OCI-LY3 (cell line): ENCODE measurements around the gene SPACA4.
A peak's percentile ranks its signal among the peaks of the same experiment; 100 is the strongest.

Experiments used
- H2AFZ ChIP-seq: fragments of 200-600, 300-600 bp; shearing (Covaris generic); 2 replicates; pipeline ENCODE4 v1.6.0; 2014; ENCODE audit warnings: antibody characterized with exemption, low read depth, low read length
- H3K27ac ChIP-seq: fragments of 200-600, 300-600 bp; sonication (generic); 2 replicates; pipeline ENCODE4 v1.5.1; 2014; ENCODE audit warnings: mild to moderate bottlenecking, low read length, moderate library complexity, mixed read lengths
- H3K27me3 ChIP-seq: fragments of 200-600, 300-600 bp; sonication (generic); 2 replicates; pipeline ENCODE4 v1.6.1; 2014; ENCODE audit warnings: low read depth, low read length, mixed read lengths
- H3K36me3 ChIP-seq: fragments of 200-600, 300-600 bp; sonication (generic); replicated peaks from 2 replicates; pipeline ENCODE3; 2014; ENCODE audit warnings: low read depth, low read length, mixed read lengths
- H3K4me1 ChIP-seq: fragments of 300-600, 200-600 bp; sonication (generic); 2 replicates; pipeline ENCODE4 v1.6.1; 2014; ENCODE audit warnings: low read length, mixed read lengths
- H3K4me2 ChIP-seq: fragments of 200-600, 300-600 bp; sonication (generic); 2 replicates; pipeline ENCODE4 v1.6.1; 2014; ENCODE audit warnings: low read length, mixed read lengths
- H3K4me3 ChIP-seq: fragments of 300-600, 200-600 bp; sonication (generic); 2 replicates; pipeline ENCODE4 v1.5.1; 2014; ENCODE audit warnings: antibody characterized with exemption, mild to moderate bottlenecking, low read length, moderate library complexity
- H3K79me2 ChIP-seq: fragments of 300-600, 200-600 bp; shearing (Covaris generic); 2 replicates; pipeline ENCODE4 v1.6.1; 2014; ENCODE audit warnings: mild to moderate bottlenecking, low read length, mixed read lengths
- H3K9ac ChIP-seq: fragments of 300-600, 200-600 bp; shearing (Covaris generic); 2 replicates; pipeline ENCODE4 v1.6.0; 2014; ENCODE audit warnings: mild to moderate bottlenecking, low read length, moderate library complexity
- H3K9me3 ChIP-seq: fragments of 200-600, 300-600 bp; shearing (Covaris generic); 2 replicates; pipeline ENCODE4 v1.6.1; 2014; ENCODE audit warnings: low read length, mixed read lengths; ENCODE audit not compliant: insufficient read depth
- H4K20me1 ChIP-seq: fragments of 200-600, 300-600 bp; sonication (generic); 2 replicates; pipeline ENCODE4 v1.6.1; 2016; ENCODE audit warnings: low read length, mixed read lengths; ENCODE audit not compliant: insufficient read depth
- EZH2phosphoT487 ChIP-seq: fragments of 200-600 bp; shearing (Covaris generic); IDR thresholded peaks from 2 replicates; pipeline ENCODE4 v1.6.1; 2018; ENCODE audit warnings: antibody characterized with exemption, mixed run types, low read depth
- TF ChIP-seq, protein P1 (sequence below): fragments of 200-600, 300-600 bp; sonication (generic); IDR thresholded peaks from 2 replicates; pipeline ENCODE4 v1.5.1; 2014; ENCODE audit warnings: antibody characterized with exemption, low read length, low read depth

Gene SPACA4

DNA sequence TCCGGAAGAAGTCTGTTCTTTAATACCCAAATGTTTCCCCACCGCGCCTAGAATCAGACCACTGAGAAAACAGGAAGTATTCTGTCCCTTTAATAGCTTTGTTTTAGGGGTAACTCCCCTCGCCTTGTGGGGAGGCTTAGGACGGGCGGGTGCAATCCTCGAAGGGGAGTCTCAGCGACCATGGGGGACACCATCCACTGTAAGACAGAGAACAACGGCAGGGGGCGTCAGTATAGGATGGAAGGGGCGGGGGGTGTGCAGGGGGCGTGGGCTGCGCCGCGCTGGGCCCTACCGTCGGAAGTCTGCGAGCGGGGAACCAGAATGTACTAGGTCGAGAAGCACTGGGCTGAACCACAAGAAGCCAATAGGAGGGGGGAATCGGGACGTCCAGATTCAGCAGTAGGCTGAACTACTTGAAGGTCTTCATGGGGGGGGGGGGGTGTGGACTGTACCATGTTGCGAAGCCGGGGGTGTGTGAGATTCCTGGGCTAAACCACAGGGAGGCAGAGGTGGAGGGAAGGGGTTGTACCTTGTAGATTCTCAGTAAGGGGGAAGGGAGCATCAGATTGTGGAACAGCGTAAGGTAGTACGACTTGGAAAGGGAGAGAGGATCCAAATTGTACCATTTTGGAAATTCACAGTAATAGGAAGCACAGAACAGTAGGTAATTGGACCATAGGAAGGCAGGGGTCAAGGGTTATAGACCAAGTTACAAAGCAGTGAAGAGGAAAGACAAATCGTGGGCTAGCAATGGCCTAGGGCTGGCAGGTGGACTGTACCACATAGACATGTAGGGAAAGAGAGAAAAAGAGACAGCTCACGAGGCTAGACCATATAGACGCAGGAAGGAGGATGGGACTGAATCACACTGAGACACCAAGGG, 31.6 kb downstream of the SPACA4 start:
- TF ChIP-seq EZH2phosphoT487 = no peak
- TF ChIP-seq, protein P1, sequence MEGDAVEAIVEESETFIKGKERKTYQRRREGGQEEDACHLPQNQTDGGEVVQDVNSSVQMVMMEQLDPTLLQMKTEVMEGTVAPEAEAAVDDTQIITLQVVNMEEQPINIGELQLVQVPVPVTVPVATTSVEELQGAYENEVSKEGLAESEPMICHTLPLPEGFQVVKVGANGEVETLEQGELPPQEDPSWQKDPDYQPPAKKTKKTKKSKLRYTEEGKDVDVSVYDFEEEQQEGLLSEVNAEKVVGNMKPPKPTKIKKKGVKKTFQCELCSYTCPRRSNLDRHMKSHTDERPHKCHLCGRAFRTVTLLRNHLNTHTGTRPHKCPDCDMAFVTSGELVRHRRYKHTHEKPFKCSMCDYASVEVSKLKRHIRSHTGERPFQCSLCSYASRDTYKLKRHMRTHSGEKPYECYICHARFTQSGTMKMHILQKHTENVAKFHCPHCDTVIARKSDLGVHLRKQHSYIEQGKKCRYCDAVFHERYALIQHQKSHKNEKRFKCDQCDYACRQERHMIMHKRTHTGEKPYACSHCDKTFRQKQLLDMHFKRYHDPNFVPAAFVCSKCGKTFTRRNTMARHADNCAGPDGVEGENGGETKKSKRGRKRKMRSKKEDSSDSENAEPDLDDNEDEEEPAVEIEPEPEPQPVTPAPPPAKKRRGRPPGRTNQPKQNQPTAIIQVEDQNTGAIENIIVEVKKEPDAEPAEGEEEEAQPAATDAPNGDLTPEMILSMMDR = peak; percentile 34
- H3K9me3 ChIP-seq = no peaks in the 10 kb centered on the region

DNA sequence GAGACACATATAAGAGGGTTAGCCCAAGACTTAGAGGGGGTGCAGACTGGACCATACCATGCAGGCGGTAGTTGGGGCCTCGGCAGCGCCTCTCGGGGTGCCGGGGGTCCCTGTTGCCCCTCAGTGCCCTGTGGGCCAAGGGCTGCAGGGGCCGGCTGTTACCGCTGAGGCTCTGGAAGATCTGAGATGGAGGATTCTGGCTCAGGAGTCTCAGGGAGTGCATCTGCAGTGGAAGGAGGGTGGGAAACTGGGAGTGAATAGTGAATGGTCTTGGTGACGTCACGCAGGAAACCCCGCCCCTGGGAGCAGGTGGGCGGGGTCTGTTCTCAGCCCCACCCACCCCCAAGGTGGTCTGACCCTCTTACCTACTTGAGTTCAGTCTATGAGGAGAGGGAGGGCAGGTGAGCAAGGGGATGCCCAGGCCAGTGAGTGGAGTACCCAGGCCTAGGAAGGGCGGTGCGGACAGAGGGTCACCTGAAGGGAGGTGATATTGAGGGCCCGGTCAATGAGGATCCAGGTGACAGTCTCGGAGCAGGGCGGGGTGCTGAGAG, 32.4 kb downstream of the SPACA4 start:
- H3K79me2 ChIP-seq = peaks cover 11% of the 10 kb centered on the region
- peak overlapping the region; percentile 92; the same call in 1 of the 2 replicates for H3K9ac ChIP-seq
- no peaks in the 10 kb centered on the region for H4K20me1 ChIP-seq
- H3K27ac ChIP-seq = peak overlapping the region; percentile 94
- TF ChIP-seq EZH2phosphoT487 = no peak
- TF ChIP-seq, protein P1 = no peak
- H3K27me3 ChIP-seq = no peaks in the 10 kb centered on the region
- peak overlapping the region; percentile 85 for H3K4me2 ChIP-seq
- no peaks in the 10 kb centered on the region for H3K9me3 ChIP-seq
- H2AFZ ChIP-seq = peak overlapping the region; percentile 53; the same call in 1 of the 2 replicates
- peaks cover 31% of the 10 kb centered on the region for H3K4me1 ChIP-seq
- H3K36me3 ChIP-seq = no peaks in the 10 kb centered on the region
- peak overlapping the region; percentile 77 for H3K4me3 ChIP-seq

More for the DNA sequence above, 31.6 kb downstream of the SPACA4 start:
- Histone ChIP-seq H3K4me1 (peaks cover 38% of the 10 kb centered on the region), H4K20me1 (no peaks in the 10 kb centered on the region), H3K9ac (peak overlapping the region; percentile 92), H3K4me2 (peak overlapping the region; percentile 85), H3K27ac (peak overlapping the region; percentile 94), H3K36me3 (no peaks in the 10 kb centered on the region), H3K27me3 (no peaks in the 10 kb centered on the region), H3K79me2 (peaks cover 16% of the 10 kb centered on the region), H3K4me3 (peak overlapping the region; percentile 77), H2AFZ (peak overlapping the region; percentile 53; the same call in 1 of the 2 replicates)

DNA sequence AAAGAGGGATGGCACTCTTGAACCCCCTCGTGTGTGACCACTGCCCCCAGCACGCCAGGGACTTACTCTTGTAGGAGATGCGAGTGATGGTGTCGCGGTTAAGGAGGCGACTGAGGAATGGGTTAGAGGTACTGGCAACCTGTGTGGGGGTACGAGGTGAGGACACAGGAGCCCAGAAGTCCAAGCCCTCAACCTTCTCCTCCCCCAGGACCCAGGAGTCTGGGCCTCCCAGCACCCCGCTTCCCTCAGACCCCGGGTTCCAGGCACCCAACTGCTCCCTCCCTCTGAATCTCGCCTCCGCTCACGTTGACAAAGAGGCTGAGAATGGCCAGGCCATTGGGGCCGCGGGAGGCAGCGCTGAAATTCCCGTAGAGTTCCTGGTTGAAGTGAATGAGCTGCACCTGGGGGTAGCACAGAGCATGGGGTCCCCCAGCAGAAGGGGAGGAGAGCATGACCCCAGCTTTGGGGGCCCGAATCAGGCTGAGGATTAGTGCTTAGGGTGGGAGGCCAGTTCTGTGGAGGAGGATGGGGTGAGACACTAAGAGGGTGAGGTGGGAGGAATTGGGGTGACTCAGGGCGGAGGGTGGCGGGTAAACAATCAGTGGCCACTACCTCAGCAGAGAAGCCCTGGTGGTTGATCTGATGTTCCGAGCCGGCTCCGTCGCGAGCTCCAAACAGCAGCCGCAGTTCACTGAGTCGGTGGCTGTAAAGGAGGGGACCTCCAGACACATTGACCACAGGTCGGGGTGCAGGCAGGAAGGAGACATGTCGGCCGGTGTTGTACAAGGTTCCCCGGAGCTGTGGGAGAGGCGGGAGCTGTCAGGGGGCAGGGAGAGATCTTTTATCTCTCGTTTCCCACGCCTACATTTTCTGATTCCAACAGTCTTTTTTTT, 33.2 kb downstream of the SPACA4 start:
- Histone ChIP-seq H3K9me3 (no peaks in the 10 kb centered on the region), H3K4me1 (peaks cover 29% of the 10 kb centered on the region), H4K20me1 (no peaks in the 10 kb centered on the region), H3K27me3 (no peaks in the 10 kb centered on the region), H3K9ac (no peak overlapping the region), H3K27ac (no peak overlapping the region), H3K79me2 (peaks cover 8% of the 10 kb centered on the region; the same call in 1 of the 2 replicates), H3K36me3 (no peaks in the 10 kb centered on the region), H3K4me2 (no peak overlapping the region), H3K4me3 (no peak overlapping the region), H2AFZ (no peak overlapping the region)
- TF ChIP-seq, protein P1 = no peak
- no peak for TF ChIP-seq EZH2phosphoT487
